NCI-H2196 (cell line): Measurements from ENCODE around the gene NCOA7.
"Not testable (repeated sequence)": the region's sequence is repeated elsewhere in the genome, so short reads cannot be mapped to it uniquely, and the experiment has no call there.

Source experiments
- DNase-seq: peaks from one replicate; lab custom pipeline; 2025; ENCODE audit not compliant: unreplicated experiment; lab: John Stamatoyannopoulos, UW

Gene NCOA7

DNA sequence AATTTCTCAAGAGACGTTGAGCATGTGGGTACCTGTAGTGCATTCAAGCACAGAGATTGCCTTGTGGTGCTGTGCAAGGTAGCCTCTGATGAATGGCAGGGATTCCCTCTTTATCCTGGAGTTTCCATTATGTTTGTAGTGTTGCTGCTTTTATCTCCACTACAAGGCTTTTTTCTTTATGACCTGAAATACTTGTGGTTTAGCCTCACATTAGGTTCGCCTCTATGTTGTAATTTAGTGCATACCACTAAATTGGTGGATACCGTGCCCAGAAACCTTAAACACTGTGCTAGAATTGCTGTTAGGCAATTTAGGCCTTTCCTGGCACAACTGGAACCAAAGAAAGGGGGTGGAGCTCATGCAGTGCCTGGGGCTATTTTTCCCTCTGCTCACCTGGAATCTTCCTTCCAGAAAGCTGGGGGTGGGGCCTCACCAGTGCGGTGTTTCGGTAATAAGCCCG lies 76.8 kb downstream of the NCOA7 start:
- peak; percentile 32 for DNase-seq

- no peak for DNase-seq
Measured at GRCh38 chr6:125868252-125868651, 77.5 kb downstream of the NCOA7 start.

DNA sequence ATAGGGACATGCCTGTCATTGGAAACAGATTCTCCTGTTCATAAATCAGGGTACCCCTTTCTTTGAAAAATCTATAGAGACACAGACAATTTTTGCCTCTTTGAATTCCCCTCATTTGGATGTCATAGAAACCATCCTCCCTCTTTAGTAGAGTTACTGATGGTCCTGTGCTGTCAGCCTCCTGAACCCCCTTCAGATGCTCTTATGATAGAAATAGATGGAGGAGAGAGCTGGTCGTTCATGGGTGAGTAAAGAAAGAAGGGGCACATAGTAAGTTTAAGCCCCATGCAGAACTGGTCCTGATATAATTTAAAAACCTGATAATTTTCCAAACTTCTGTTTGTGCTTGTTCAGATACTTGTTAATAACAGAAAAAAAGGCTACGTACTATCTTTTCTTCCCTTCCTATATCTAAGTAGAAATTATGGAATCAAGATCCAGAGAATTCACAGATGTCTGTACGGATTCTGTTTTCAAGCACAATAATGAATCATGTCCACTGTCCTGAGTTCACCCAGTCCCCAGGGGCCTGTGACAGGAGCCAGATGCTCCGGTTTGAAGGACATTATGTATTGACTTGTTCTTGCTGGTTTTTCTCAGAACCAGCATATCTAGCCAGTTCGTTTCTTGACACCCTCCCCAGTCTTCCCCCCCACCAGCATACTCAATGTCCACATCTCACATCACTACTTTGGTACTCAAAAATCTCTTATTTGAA lies 78.1 kb downstream of the NCOA7 start:
- DNase-seq: no peak

GRCh38 chr6:125869427-125869826 lies 78.7 kb downstream of the NCOA7 start:
- DNase-seq: no peak

DNA sequence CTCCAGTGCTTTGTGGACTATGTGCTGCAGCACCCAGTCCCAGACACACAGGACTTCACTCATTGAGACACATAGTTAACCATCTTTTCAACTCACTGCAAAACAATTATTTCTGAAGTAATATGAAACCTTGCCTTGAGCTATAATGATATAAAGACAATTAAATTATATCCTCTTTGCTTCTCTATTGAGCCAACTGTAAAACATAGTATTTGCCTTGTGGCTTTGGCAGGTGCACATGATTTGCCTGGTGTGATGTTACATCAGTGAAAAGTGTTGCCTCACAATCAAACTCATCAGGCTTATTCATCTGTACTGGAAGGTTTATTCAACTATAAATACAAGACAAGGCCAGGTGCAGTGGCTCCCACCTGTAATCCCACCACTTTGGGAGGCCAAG lies 80.6 kb downstream of the NCOA7 start:
- peak; percentile 77 for DNase-seq

DNA sequence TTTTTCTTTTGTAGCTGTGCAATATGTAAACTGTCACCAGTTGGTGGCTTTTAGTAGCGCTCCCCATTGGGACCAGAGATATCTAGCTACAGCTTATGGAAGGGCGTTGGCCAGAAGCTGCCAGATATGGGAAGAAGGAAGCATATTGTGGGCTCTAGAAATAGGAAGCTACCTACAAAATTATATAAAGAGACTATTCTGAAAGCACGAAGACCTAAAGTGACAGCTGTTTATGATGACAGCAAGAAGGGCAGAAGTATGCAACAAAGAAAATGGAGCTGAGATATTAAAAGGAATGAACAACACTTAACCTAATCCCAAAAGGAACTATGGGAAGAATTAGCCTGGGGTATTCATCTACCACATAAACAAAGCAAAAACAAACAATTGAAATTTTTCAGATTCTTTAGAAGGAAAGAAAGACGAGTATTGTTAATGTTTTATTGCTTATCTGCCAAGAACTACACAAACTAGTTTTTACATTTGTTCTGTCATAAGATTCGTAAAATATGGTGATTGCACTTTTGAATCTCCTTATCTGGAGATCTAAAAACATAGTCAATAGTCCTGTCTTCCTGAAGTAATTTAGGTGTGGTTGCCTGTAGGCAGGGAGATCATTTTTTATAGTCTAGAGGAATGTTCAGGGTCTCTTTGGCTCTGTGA lies 81.6 kb downstream of the NCOA7 start:
- no peak for DNase-seq

- no peak for DNase-seq
Measured at GRCh38 chr6:125882243-125882642, 91.5 kb downstream of the NCOA7 start.

- DNase-seq: no peak
Measured at GRCh38 chr6:125884634-125885371, 94.0 kb downstream of the NCOA7 start.

- DNase-seq: no peak
Measured at GRCh38 chr6:125886021-125886420, 95.3 kb downstream of the NCOA7 start.

DNA sequence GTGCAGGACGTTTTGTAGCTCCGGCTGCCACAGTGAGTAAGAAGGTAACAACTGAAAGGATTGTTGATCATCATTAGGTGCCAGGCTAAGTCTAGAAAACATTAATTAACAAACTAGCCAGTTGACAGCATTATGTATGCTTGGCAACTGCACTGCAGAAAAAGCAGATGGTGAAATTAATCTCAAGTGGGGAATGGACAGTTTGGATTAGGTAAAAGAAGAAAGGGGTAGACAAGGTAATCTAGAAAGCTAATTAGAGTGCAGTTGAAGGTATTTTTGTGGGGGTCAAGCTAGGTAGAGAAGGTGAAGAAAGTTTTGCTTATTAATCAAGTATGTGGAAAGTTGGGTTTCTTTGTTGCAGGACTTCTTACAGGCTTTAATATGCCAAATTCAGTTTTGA lies 96.2 kb downstream of the NCOA7 start:
- DNase-seq: no peak

DNA sequence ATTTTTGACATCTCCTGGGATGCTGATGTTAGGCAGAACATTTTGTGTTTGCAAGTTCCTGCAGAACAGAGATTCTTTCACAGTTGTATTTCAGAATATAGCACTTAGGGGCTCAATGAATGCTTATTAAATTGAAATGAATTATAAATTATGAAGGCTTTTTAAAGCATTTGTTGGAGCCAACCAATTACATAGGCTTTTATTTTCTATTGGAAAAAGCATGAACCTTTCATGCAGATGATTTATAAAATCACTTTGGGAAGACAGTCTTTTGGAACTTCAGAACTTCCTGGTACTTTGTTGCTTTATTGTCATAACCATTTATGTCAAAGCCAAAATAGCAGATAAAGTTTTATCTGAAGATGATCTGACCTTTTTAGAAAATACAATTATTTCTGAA lies 96.6 kb downstream of the NCOA7 start:
- DNase-seq: no peak

DNA sequence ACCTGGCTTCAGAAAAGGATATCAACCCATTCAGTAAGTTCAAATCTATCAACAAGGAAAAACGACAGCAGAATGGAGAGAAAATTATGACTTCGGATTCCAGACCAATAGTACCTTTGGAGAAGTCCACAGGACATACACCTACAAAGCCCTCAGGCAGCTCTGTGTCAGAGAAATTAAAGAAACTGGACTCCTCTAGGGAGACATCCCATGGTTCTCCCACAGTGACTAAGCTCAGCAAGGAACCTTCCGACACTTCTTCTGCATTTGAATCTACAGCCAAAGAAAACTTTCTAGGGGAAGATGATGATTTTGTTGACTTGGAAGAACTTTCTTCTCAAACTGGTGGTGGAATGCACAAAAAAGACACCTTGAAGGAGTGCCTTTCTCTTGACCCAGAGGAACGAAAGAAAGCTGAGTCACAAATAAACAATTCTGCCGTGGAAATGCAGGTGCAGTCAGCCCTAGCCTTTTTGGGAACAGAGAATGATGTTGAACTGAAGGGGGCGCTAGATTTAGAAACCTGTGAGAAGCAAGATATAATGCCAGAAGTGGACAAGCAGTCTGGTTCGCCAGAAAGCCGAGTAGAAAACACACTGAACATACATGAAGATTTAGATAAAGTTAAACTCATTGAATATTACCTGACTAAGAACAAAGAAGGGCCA lies 98.4 kb downstream of the NCOA7 start:
- DNase-seq: no peak

- no peak for DNase-seq
Measured at GRCh38 chr6:125899726-125900182, 109.0 kb downstream of the NCOA7 start.

DNA sequence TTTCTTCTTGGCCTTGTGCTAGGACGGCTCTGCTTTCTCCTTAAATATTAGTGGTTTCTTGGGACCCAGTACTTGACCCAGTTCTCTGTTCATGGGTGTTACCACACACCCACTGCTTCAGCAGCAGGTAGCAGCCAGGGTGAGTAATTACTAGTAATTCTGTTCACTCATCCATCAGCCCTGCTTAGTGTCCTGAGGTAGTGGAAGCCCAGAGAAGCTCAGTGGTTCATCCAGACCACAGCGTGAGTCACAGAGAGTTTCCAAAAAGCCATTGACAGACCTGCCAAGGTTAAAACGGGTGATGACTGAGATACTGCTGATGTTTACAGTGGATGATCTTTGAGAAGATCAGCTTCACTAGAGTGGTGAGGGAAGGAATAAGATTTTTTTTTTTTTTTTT lies 114.1 kb downstream of the NCOA7 start:
- no peak for DNase-seq

- DNase-seq: peak; percentile 8
Measured at GRCh38 chr6:125906158-125906998, 115.6 kb downstream of the NCOA7 start.

DNA sequence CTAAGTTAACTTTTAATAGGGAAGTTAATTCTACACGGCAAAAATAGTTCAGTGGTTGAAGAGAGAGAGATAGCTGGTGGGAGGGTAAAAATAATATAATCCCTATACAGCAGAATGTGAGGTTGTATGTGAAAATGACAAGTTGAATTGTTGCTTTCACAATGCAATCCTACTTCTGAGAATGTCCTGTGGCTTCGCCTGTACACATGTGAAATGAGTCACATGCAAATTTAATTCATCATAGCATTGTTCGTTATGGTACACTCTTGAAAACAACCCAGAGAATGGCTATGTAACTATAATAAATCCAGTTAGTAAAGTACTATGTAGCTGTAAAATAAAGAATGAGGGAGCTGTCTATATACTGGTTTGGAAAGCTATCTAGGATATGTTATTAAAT lies 119.8 kb downstream of the NCOA7 start:
- no peak for DNase-seq

GRCh38 chr6:125911051-125911451 lies 120.3 kb downstream of the NCOA7 start:
- not testable (repeated sequence) for DNase-seq

GRCh38 chr6:125912430-125912829 lies 121.7 kb downstream of the NCOA7 start:
- DNase-seq: not testable (repeated sequence)

GRCh38 chr6:125913145-125913544 lies 122.4 kb downstream of the NCOA7 start:
- no peak for DNase-seq

DNA sequence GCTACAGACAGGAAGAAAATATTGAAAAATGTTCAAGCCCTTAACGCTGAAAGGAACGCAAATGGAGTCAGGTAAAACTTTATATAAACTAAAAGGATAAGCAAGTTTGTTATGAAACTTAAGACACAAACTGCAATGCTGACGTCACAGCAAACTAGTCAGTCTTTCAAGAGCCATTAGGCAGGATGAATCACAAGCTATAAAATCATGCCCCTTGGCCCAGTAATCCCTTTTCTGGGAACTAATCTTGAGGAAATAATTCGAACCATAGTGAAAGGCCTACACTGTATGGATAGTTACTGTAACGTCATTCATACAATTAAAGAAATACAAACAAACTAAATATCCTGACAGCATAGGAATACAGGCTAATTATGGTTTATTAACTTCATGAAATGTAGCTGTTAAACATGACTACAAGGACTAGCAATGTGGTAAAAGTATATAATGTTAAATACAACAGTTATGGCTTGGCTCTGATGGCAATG lies 123.1 kb downstream of the NCOA7 start:
- DNase-seq: peak; percentile 59
